ENCODE results near the gene ARMH3.

DNA sequence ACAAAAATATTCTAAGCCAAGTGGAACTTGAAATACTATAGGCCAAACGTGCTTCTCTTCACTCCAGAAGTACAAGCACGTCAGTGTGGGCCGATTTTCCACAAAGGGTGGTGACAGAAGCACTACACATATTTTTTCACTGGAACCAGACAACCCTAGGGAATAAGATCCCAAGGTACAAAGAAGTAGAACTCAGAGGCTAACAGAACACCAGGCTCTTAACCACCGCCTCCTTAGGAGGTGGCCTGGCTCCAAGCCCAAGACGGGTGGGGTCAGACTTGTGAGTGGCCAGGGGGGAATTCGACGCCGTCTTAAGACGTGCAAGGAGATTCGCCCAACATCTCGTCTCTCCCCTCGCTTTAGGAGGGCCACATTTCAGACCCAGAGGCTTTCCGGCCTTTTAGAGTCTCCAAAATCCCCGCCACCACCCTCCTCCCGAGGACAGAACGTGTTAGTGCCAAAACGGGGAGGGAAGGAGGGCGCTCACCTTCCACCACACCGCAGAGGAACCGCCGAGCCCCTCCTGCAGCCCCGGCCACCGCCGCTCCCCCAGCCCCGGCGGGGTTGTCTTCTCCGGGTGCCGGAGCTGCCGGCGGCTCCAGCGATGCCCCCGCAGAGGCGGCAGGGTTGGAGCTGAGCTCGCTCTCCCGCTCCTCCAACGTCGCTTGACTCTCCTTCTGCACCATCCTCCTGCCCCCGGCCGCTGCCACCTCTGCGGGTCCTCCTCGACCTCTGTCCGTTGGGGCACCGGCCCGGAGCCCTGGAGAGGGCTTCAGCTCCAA is 238.4 kb downstream of the ARMH3 start:
- TF ChIP-seq POLR2A (IDR thresholded peaks at IDR 0.05; ENCODE audit: low read depth, low read length) (no peak), POLR2AphosphoS5 (IDR thresholded peaks at IDR 0.05; ENCODE audit: low read depth, low read length) (no peak; the same call in none of the 2 replicates)

Data from GM12892 (cell line).